NK-92 treated with Interleukin-12 subunit alpha and Interleukin-12 subunit beta, amount 100 ng/mL, for 24 hours (cell line): ENCODE results near the gene ZNF507.
A peak's percentile ranks its signal among the peaks of the same experiment; 100 is the strongest.
"Not testable (repeated sequence)": the region's sequence is repeated elsewhere in the genome, so short reads cannot be mapped to it uniquely, and the experiment has no call there.

ENCODE experiments used
- DNase-seq: peaks from one replicate; lab custom pipeline; 2025; lab: John Stamatoyannopoulos, UW

ZNF507 gene

DNA sequence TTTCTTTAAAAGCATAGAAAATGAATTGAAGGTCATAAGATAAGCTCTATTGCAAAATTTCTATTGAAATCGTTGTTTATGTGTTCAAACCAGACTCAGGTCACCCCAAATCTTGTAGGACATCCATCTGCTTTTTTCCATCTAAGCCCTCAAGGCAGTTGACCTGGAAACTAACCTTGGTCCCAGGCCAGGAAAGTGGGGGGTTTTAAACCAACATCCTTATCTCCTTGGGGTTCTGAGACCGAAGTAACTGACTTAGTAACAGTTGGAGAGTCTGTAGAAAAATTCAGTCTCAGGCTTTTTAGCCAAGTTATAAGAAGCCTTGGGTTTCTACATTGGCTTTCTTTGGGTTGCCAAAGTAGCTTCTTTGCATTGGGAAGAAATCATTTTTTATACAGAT, 23.4 kb downstream of the ZNF507 start:
- no peak for DNase-seq

- DNase-seq: no peak
Observed at GRCh38 chr19:32372726-32373517, 27.5 kb downstream of the ZNF507 start.

- DNase-seq: no peak
Observed at GRCh38 chr19:32373585-32374295, 28.3 kb downstream of the ZNF507 start.

DNA sequence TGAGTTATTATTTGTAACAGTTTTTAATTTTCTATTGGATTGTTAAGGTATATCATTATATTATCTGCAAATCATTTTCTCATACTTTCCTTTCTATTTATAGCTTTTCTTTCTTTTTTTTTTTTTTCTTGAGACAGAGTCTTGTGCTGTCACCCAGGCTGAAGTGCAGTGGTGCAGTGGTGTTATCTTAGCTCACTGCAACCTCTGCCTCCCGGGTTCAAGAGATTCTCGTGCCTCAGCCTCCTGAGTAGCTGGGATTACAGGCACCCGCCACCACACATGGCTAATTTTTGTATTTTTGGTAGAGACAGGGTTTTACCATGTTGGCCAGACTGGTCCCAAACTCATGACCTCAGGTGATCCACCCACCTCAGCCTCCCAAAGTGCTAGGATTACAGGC, 29.0 kb downstream of the ZNF507 start:
- DNase-seq: not testable (repeated sequence)

GRCh38 chr19:32377088-32377487, 31.7 kb downstream of the ZNF507 start:
- not testable (repeated sequence) for DNase-seq

DNA sequence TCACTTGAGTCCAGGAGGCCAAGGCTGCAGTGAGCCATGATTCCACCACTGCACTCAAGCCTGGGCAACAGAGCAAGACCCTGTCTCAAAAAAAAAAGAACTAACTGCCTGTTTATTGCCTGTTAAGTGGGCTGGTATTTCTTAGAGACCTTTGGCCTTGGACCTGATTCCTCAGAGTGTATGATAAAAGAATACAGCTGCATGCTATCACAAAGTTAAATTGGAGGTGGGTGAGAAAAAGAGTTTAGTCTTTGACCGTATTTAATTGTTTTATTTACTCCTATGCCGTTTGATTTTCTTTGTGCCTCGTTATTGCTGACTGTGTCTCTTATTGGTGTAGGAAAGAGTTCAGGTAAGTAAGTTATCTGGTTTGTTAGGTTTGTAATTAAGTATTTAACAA, 34.9 kb downstream of the ZNF507 start:
- DNase-seq: no peak

- no peak for DNase-seq
Observed at GRCh38 chr19:32387701-32388392, 42.4 kb downstream of the ZNF507 start.

GRCh38 chr19:32388393-32388855, 43.0 kb downstream of the ZNF507 start:
- no peak for DNase-seq

DNA sequence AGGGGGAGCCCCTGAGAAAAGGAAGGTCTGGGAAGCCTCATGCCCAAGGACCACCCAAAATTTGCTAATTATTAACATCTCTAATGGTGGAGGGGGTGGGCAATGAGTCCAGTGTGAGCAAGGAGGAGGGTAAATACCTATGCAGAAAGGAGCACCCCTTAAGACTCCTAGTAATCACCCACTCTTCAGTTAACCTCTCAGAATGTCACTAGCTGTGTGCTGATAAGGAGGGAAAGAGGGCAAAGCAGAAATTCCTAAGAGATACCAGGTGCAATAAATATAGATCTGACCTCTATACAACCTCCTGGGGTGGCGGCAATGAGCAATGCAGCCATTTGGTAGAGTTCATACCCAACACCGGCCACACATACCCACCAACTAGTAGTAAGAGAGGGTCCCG, 47.5 kb downstream of the ZNF507 start:
- no peak for DNase-seq

GRCh38 chr19:32396046-32396652, 50.7 kb downstream of the ZNF507 start:
- no peak for DNase-seq

DNA sequence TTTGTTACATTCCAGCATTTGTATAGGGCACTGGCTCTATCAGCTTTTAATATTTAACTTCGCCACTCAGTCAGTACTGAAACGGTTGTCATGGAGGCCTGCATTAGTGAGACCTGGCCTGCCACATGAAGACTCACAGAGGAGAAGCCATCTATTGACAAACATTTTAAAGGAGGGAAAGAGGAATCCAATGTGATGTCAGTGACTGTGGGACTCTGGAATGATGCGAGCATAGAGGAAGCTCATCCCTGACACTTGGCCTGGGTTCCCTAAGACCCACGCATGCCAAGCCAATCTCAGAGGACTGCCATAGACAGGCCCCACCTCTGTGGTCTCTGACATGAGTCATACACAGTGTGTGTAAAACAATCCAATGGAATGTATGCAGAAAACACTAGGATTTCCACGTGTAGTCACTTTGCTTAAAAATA, 52.3 kb downstream of the ZNF507 start:
- DNase-seq: no peak

- no peak for DNase-seq
Observed at GRCh38 chr19:32401992-32402391, 56.6 kb downstream of the ZNF507 start.

- no peak for DNase-seq
Observed at GRCh38 chr19:32403291-32403995, 58.0 kb downstream of the ZNF507 start.

GRCh38 chr19:32404213-32404932, 59.0 kb downstream of the ZNF507 start:
- no peak for DNase-seq

DNA sequence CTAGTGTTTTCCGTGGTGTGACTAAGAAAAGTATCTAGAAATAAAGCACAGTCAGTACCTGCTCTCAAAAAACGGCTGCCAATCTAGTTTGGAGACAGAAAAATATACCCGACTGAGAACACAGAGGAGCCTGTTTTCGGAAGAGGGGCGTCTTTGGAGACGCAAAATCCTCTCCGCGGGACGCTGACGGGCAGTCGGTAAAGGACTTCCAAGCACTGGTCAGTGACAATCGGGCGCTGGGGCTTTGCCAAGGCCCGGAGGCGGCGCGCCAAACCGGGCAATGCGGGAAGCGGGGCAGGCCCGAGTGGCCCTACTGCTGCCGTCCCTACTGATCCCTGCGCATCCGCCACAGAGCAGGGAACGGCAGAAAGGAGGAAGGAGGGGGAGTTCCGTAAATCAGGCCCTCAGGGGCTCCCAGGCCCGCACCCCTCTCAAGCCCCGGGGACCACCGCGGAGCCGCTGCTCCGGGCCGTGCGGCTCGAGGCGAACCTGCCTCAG, 59.6 kb downstream of the ZNF507 start:
- DNase-seq: no peak

DNA sequence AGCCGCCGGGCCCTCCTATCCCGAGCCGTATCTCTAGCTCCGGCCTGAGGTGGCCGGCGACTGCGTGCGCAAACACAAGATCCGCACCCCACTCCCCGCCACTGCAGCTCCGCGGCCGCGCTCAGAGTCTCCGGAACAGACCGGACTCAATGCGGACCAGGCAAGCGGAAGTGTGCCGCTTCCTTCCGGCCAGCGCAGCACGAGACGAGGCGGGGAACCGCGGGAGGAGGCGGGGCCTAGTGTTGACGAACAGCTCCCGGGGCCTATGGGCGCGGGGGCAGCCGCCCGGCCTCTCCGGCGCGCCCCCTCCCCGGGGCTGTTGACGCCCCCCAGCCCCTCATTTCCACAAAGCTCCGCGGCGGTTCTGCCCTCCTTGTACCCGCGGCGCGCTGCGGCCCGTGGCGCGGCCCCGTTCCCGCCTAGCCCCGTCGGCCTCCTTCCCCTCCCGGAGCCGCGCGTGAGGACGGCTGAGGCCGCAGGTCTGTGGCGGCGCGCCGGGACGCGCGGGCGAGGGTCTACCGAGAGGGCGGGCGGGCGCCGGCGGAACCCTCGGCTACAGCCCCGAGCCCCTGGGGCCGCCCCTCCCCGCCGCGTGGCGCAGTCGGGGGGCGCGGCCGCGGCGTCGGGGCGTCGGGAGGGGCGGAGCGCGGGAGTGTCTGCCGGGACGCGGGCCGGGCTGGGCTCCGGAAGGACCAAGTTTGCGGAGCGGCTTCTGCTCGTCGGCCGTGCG, 60.2 kb downstream of the ZNF507 start, which contains the start of gene DPY19L3:
DPY19L3 (plus strand) TSS at position 340 of the 730 bp plus-strand sequence. CDS start 2,484 bp downstream, outside the sequence.
- DNase-seq: peak; percentile 88

DNA sequence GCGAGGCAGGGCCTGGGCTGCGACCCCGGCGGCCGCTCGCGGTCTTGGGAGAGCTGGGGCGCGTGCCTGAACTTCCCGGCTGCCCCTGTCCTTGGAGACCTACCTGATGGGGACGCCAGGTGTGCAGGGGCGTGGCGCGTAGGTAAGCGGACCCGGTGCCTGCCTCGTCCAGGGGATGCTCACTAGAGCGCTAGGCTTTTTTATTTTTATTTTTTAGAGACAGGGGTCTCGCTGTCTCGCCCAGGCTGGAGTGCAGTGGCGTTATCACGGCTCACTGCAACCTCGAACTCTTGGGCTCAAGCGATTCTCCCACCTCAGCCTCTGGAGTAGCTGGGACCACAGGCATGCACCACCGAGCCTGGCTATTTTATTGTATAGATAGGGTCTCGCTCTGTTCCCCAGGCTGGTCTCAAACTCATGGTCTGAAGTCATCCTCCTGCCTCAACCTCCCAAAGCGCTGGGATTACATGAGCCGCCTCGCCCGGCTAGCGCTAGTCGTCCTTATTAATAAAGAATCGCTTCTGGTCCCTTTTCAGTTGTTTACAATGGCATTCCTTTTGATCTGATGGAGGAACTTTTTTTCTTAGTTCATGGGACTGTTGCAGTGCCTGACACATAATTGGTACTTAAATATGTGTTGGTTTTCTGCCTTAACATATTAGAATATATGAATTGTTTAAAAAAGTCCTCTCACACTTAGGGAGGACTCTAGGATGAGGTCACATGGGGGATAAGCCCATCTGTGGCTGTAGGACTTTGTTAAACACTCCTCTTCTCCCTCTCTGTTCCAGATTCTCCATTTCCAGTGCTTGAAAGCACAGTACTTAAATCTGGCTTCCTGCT, 61.0 kb downstream of the ZNF507 start:
- DNase-seq: no peak

- no peak for DNase-seq
Observed at GRCh38 chr19:32407004-32407992, 61.9 kb downstream of the ZNF507 start.
